Mucosa of rectum (tissue), 2 donors: ENCODE measurements around the gene USP32.
A peak's percentile ranks its signal among the peaks of the same experiment; 100 is the strongest.

Source experiments
- H3K27ac ChIP-seq, 2 donors: one replicate each; pipeline ENCODE4 v1.7.0; 2013; ENCODE audit warnings: inconsistent platforms in 2 of 2, low read depth in 2 of 2, low read length in 2 of 2
- H3K27me3 ChIP-seq, 2 donors: one replicate each; pipeline ENCODE4 v1.7.0; 2013; ENCODE audit warnings: low read length in 2 of 2; ENCODE audit not compliant: control insufficient read depth in 2 of 2, insufficient read depth in 2 of 2
- H3K36me3 ChIP-seq, 2 donors: one replicate each; pipeline ENCODE4 v1.7.0; 2013; ENCODE audit warnings: low read length in 2 of 2; ENCODE audit not compliant: control insufficient read depth in 2 of 2, insufficient read depth in 2 of 2
- H3K4me1 ChIP-seq, 2 donors: one replicate each; pipeline ENCODE4 v1.7.0; 2013; ENCODE audit warnings: low read length in 2 of 2, mild to moderate bottlenecking in 1 of 2; ENCODE audit not compliant: control insufficient read depth in 2 of 2, insufficient read depth in 2 of 2
- H3K4me3 ChIP-seq, 2 donors: one replicate each; pipeline ENCODE4 v1.7.0; 2013; ENCODE audit warnings: low read length in 2 of 2
- H3K9ac ChIP-seq, 2 donors: one replicate each; pipeline ENCODE4 v1.7.0; 2013; ENCODE audit warnings: low read length in 2 of 2, low read depth in 1 of 2, mild to moderate bottlenecking in 1 of 2
- H3K9me3 ChIP-seq, 2 donors: one replicate each; pipeline ENCODE4 v1.7.0; 2013; ENCODE audit warnings: low read length in 2 of 2; ENCODE audit not compliant: control insufficient read depth in 2 of 2
- donor health status: healthy.
- donor health status: Normal muscosa, but diverticular disease.

USP32 gene

GRCh38 chr17:60153606-60154390, 238.1 kb downstream of the USP32 start:
- Histone ChIP-seq H3K9me3 (no peaks in the 10 kb centered on the region), H3K9ac (no peak overlapping the region), H3K27ac (no peak overlapping the region), H3K4me1 (peaks cover 5 to 16% of the 10 kb centered on the region in 2 donors), H3K27me3 (peaks cover 16 to 26% of the 10 kb centered on the region in 2 donors), H3K4me3 (no peak overlapping the region), H3K36me3 (peaks cover 0 to 2% of the 10 kb centered on the region in 2 donors)

DNA sequence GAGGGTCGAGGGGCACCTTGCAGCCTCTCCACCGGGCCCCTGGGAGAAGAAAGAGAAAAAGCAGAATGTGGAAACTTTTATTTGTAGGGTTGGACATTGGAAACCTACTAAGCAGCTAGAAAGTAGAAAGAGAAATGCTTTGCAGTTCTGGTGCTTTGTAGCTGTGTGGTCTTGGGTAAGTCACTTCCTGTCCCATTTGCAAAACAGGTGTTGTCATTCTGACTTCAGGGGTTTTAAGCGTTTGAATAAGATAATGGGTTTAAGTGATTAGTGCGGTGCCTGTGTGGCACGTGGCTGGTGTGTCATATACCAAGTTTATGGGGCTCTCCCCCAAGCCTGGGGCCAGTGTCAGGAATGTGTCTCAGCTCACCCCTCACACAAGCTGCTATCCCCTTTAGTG, 240.6 kb downstream of the USP32 start:
- peak overlapping the region in 1 of 2 donors; percentile 23 for H3K27ac ChIP-seq
- H3K4me3 ChIP-seq: peak overlapping the region; percentile 57 to 61
- H3K27me3 ChIP-seq: peaks cover 26 to 31% of the 10 kb centered on the region in 2 donors
- no peaks in the 10 kb centered on the region for H3K36me3 ChIP-seq
- H3K9ac ChIP-seq: peak overlapping the region in 1 of 2 donors; percentile 11
- H3K9me3 ChIP-seq: no peaks in the 10 kb centered on the region
- peaks cover 15 to 35% of the 10 kb centered on the region in 2 donors for H3K4me1 ChIP-seq

- Histone ChIP-seq H3K9ac (peak within 1 kb of the TSS in 1 of 2 donors; percentile 26), H3K4me3 (peak within 1 kb of the TSS; percentile 61), H3K36me3 (no peaks in the 10 kb centered on the region), H3K9me3 (no peaks in the 10 kb centered on the region), H3K4me1 (peaks cover 15 to 35% of the 10 kb centered on the region in 2 donors), H3K27me3 (peaks cover 26 to 31% of the 10 kb centered on the region in 2 donors), H3K27ac (peak within 1 kb of the TSS; percentile 61 to 67)
These were observed 242.0 kb downstream of the USP32 start, which contains the start of gene CA4 for GRCh38 chr17:60149691-60150582. Gene CA4 (plus strand): TSS chr17:60149973. CDS start chr17:60150035, 62 bp downstream.

- Histone ChIP-seq H3K36me3 (no peaks in the 10 kb centered on the region), H3K4me1 (peaks cover 15 to 35% of the 10 kb centered on the region in 2 donors), H3K27me3 (peaks cover 26 to 31% of the 10 kb centered on the region in 2 donors), H3K9ac (no peak overlapping the region), H3K9me3 (no peaks in the 10 kb centered on the region), H3K27ac (peak overlapping the region; percentile 61 to 67), H3K4me3 (no peak overlapping the region)
These were observed 243.6 kb downstream of the USP32 start for GRCh38 chr17:60148373-60148772.

GRCh38 chr17:60147553-60148223, 244.2 kb downstream of the USP32 start:
- peaks cover 20 to 41% of the 10 kb centered on the region in 2 donors for H3K4me1 ChIP-seq
- H3K27ac ChIP-seq: peak overlapping the region; percentile 61 to 67
- H3K27me3 ChIP-seq: peaks cover 29 to 31% of the 10 kb centered on the region in 2 donors
- H3K4me3 ChIP-seq: no peak overlapping the region
- H3K36me3 ChIP-seq: no peaks in the 10 kb centered on the region
- H3K9me3 ChIP-seq: no peaks in the 10 kb centered on the region
- no peak overlapping the region for H3K9ac ChIP-seq

GRCh38 chr17:60146206-60146605, 245.7 kb downstream of the USP32 start:
- no peak overlapping the region for H3K9ac ChIP-seq
- no peaks in the 10 kb centered on the region for H3K36me3 ChIP-seq
- H3K9me3 ChIP-seq: no peaks in the 10 kb centered on the region
- H3K4me1 ChIP-seq: peaks cover 24 to 38% of the 10 kb centered on the region in 2 donors
- H3K27ac ChIP-seq: no peak overlapping the region
- H3K4me3 ChIP-seq: no peak overlapping the region
- peaks cover 28 to 33% of the 10 kb centered on the region in 2 donors for H3K27me3 ChIP-seq

DNA sequence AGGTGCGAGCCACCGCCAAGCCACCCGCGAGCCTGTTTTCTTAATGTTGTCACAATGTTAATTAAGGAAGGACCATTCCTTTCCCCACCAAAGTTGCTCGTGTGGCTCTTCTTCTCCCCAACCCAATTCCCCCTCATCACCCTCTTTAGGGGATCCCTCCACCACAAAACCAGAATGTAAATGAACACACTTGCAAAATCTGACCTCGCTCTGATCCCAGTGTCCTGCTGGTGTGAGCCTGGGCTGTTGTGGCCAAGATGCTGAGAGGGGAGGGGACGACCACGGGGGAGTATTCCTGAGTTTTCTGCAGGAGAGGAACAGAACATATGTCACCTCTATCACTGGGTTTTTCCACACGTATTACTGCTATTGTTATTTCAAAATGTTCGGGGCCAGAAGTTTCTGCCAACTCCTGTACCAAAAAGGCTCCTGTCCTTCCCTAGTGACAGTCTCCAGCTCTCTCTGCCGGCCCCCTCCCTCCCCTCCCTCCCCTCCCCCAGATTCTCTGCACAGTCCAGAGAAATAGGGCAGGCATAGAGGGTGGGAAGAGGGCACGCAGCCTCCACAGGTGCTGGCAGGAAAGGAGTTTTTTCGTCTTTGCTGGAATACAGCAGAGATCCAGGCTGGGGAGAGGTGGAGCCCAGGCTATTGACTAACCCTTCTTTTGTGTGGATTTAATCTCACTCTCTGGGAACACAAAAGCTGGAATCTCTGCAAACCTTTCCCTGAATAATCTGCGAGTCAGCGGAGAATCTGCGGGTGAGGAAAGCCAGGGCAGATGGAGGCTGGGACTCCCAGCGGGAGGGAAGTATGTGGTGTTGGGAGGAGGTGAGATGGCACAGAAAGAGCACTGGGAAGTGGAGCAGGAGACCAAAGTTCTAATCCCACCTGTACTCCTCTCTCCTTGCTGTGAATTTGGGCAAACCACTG, 246.7 kb downstream of the USP32 start:
- Histone ChIP-seq H3K27ac (no peak overlapping the region), H3K27me3 (peaks cover 26 to 32% of the 10 kb centered on the region in 2 donors), H3K36me3 (no peaks in the 10 kb centered on the region), H3K9ac (no peak overlapping the region), H3K4me3 (no peak overlapping the region), H3K9me3 (no peaks in the 10 kb centered on the region), H3K4me1 (peaks cover 24 to 36% of the 10 kb centered on the region in 2 donors)

DNA sequence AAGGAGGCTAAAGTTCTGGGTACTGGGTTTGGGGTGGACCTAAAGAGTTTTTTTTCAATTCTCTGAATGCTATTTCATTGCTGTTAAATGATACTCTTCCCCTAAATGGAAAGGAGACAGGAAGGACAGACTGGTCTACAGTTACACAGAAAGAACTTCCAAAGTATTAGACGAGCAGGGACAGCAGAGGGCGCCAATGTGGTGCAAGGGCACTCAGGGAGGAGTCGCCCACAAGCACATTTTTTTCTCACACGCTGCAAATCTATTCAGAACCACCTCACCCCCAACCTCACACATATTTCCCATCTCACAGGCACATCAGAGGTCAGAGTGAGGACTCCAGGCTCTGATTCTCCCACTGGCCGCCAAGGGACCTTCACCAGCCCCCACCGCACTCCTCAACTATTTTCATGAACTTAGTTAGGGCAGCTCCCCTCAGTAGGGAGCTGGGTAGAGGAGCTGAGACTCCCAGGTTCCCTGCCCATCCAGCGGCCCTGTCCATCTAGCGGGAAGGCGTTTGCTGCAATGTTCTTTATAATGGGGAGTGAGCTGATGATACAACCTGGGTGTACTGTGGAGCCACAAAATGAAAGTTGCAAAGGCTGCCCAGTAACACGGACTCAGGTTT, 248.9 kb downstream of the USP32 start:
- peak overlapping the region in 1 of 2 donors; percentile 48 for H3K4me3 ChIP-seq
- peak overlapping the region in 1 of 2 donors; percentile 38 for H3K9ac ChIP-seq
- H3K9me3 ChIP-seq: no peaks in the 10 kb centered on the region
- H3K36me3 ChIP-seq: no peaks in the 10 kb centered on the region
- H3K27ac ChIP-seq: no peak overlapping the region
- peaks cover 17 to 24% of the 10 kb centered on the region in 2 donors for H3K4me1 ChIP-seq
- peaks cover 31 to 36% of the 10 kb centered on the region in 2 donors for H3K27me3 ChIP-seq
